HG03280 (cell line): Measurements from ENCODE around the gene RPH3AL.

Experiments
- ATAC-seq: cut with Tn5 transposase; IDR thresholded peaks from one replicate; pipeline ENCODE4 v1.9.1; 2021; ENCODE audit warnings: mild to moderate bottlenecking, moderate library complexity; ENCODE audit not compliant: unreplicated experiment

The RPH3AL gene

GRCh38 chr17:266219-266618 lies 86.4 kb downstream of the RPH3AL start:
- ATAC-seq = no peak

GRCh38 chr17:265718-266117 lies 86.9 kb downstream of the RPH3AL start:
- no peak for ATAC-seq

DNA sequence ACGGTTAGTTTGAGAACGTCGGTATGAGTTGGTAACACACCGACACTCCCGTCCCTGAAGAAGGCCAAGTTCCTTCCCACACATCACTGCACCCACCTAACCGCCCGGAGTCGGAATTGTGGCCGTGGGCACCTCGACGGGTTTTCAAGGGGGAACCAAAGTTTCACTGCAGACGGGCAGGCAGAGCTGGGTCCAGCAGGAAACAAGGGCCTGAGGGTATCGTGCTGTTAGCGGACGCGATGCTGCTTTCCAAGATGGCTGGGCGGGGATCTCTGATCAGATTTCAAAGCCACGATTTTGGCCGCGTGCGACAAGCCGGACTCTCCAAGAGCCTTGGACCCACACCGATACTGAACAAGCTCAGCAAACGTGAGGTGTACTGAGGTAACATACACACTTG lies 88.8 kb downstream of the RPH3AL start:
- ATAC-seq = no peak

- ATAC-seq = no peak
Observed at GRCh38 chr17:263271-263670, 89.3 kb downstream of the RPH3AL start.

GRCh38 chr17:261635-262034 lies 91.0 kb downstream of the RPH3AL start:
- no peak for ATAC-seq

DNA sequence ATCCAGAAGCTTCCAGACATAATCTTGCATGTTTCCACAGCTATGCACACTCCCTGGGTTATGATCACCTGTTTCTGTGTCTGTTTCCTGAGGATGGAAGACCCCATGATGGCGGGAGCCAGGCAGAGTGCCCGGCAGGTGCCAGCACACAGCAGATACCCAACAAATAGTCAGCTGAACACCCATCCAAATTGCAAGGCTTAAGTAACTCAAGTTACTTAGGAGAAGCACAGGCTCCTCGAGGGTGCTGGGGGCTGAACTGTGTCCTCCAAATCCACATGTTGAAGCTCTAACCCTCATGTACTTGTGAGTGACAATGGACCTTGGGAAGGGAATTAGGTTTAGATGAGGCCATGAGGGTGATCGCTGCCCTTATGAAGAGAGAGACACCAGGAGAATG lies 91.7 kb downstream of the RPH3AL start:
- no peak for ATAC-seq

DNA sequence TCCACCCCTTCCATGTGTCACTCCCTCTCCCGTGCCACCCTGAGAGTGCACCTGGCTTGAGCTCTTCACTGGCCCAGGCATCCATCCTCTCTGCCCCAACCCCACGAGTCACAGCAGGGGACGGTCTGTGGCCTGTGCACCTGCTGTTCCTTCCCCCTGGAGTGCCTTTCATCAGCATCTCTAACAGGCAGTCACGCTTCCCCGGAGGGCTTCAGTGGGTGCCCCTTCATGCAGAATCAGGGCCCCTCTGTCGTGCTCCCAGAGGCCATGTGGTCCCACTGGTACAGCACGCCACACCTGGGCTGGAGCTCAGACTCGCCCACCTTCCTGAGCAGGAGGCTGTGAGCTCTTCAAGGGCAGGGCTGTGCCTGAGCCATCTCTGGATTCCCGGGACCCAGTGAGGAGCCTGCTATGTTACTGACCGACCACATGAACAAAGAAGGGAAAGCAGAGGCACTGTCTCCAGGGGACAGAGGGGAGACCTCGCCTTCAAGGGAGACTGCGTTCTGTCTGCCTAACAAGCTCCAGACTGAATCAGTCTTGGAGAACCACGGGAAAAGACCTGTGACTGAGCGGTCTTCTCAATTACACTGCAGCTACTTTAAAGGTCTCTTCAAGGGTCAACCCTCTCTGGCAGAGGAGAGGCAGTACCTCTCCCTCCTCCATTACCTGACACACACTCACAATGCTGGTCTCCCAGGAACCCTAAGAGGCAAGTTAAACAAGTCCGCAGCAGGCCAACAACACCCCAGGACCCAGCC lies 92.4 kb downstream of the RPH3AL start:
- no peak for ATAC-seq

DNA sequence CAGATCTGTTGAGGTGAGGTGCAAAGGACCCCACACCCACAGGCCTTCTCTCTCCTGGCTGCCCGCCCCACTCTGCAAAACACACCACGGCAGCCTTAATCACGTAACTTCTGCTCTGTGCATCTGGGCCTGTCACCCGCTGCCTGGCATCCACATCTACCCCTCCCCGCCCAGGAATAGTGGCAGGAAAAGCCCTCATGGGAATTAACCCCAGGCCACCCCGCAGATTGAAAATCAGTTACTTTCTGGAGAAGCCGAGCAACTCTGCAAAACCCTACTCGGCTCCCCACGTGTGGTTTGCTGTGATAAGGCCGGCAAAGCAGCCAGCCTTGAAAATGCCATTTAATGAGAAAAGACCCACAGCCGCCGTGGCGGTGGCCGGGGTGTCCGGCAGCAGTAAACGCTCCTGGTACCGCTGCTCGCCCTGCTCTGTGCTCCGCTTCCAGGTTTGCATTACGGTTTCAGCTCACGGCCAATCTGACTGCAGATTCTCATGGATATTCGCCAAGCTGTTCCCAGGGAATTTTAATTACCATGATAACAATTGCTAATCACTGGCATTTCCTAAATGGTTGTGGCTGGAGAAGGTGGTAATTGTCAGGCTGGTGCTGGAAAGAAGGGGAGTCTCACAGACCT lies 93.1 kb downstream of the RPH3AL start:
- no peak for ATAC-seq

- no peak for ATAC-seq
Observed at GRCh38 chr17:258906-259305, 93.7 kb downstream of the RPH3AL start.

DNA sequence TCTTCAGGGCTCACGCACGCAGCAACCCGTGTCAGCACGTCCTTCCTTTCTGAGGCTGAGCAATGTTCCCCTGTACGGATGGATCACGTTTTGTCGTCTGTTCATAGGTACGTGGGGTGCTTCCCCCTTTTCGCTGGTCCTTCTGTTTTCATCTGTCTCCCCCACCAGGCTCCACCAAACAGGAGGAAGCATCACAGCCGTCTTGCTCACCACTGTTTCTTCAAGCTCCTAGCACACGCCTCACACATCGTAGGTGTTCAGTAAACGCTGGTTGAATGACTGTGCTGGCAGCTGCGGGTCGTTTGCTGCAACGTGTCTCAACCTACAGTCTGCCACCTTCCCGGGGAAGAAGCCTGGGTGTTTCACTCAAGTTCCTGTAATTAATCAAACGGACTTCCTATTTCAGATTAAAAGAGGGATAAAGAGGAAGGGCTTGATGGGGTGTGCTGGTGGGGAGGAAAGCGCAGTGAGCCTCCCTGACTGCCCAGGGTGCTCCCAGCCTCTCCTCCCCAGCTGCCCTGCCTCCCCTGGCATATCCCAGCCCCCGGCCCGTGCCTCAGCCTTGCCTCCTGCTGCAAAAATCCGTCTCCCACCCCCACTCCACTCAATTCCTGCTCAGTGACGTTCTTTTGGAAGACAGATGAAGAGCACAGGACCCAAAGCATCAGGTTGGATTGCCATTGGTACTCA lies 94.4 kb downstream of the RPH3AL start:
- no peak for ATAC-seq

GRCh38 chr17:253091-253846 lies 99.3 kb downstream of the RPH3AL start:
- ATAC-seq = no peak

DNA sequence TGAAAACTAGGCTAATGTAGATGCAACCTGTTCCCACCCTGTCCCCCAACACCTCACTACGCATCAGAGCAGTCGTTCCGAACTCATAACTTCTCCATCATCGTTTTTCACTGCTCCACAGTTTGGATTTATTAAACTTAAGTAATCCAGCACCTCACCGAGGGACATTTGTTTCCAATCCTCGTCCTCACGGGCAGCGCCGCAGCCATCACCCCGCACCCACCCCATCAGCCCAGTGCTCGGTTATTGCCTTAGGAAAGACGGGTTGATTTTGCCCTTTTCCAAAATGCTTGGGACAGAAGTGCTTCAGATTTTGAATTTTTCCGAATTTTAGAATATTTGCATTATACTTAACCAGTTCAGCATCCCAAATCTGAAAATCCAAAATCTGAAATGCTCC lies 100.2 kb downstream of the RPH3AL start:
- no peak for ATAC-seq

GRCh38 chr17:251531-251930 lies 101.1 kb downstream of the RPH3AL start:
- ATAC-seq = no peak

- ATAC-seq = no peak
Observed at GRCh38 chr17:250487-251300, 101.9 kb downstream of the RPH3AL start.

DNA sequence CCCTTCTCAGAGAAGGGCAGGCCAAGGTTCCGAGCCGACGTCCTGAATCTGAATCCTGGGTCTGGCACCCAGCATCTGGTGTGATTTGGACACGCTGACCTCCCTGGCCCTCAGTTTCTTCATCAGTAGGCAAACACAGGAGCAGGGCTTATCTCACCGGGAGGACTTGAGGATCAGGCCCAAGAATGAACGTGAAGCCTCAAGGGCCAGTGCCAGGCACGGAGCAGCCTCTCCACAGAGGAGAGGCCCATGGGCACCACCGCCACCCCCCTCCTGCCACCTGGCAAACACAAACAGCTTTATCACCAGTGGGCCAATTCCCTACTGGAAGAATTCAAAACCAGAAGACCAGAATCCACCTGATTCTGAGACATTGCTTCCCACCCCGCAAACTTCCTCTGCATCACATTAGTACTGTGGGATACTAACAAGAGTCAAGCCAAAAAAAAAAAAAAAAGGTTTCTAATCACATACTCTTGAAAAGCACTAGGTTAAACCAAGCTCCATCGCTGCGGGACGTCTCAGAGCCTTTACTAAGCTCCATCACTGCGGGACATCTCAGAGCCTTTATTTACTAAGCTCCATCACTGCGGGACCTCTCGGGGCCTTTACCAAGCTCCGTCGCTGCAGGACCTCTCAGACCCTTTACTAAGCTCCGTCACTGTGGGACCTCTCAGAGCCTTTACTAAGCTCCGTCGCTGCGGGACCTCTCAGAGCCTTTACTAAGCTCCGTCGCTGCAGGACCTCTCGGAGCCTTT lies 103.2 kb downstream of the RPH3AL start:
- no peak for ATAC-seq

GRCh38 chr17:248337-249235 lies 104.0 kb downstream of the RPH3AL start:
- no peak for ATAC-seq

GRCh38 chr17:247767-248166 lies 104.8 kb downstream of the RPH3AL start:
- ATAC-seq = no peak

DNA sequence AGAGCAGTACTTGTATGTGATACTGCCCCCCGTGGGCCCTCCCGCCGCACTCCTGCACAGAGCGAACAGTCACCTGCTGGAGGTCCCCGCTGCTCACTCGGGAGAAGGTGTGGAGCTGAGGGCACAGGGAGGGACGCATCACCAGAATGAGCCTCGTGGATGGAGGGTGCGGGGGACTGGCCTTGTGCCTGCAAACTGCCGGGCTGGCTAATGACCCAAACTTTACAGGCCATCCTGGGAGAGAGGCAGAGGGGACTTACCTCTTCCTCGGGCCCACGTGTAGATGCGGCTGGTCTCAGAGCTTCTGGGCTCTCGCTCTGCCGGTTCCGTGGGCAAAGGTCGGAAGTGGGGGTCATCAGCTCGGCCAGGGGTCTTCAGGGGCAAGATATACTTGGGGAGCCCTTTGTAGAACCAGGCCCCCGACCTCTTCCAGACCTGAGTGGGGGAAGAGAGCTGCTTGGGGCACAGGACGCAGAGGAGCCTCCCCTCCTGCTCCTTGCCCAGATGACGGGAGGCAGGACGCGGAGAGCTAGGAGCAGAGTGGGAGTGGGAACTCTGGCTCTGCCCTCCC lies 105.7 kb downstream of the RPH3AL start:
- ATAC-seq = no peak
